ENCODE results near the gene TCEAL5. TPM values are rescaled to one million over a fixed set of nuclear protein-coding genes. Genes with fewer than 3 reads are reported as not detected.
A peak's percentile ranks its signal among the peaks of the same experiment; 100 is the strongest.
"Not testable (repeated sequence)": the region's sequence is repeated elsewhere in the genome, so short reads cannot be mapped to it uniquely, and the experiment has no call there.

Gene TCEAL5, protein sequence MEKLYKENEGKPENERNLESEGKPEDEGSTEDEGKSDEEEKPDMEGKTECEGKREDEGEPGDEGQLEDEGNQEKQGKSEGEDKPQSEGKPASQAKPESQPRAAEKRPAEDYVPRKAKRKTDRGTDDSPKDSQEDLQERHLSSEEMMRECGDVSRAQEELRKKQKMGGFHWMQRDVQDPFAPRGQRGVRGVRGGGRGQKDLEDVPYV
- total RNA-seq, result 0.52 TPM

DNA sequence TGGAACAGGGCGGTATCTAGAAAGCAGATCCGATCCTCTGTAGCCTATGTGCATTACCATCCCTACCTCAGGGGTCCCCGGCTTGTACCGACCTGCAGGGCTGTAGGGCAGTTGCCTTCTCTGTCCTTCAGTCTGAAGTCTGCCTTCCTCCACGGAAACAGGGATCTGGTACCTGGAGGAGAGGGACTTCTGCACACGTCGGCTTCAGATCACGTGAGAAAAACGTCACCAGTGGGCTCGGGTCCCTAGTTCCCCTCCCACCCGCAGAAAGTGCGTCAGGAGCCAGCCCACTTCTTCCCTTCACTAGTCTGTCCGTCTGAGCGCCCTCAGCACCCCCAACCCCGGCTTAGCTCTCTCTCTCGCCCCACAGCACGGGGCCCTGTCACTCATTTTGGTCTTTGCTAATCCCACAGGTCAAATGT, at the start of gene TCEAL5:
TSS of gene TCEAL5 (minus strand) at position 170 of the 422 bp plus-strand sequence. CDS start 2,187 bp downstream, outside the sequence.
- Histone ChIP-seq H3K36me3 (ENCODE audit: control insufficient read depth in 3 of 3, insufficient read depth in 3 of 3, low read length in 3 of 3) (no peaks in the 10 kb centered on the region), H3K4me3 (ENCODE audit: low read length in 3 of 3) (peak within 1 kb of the TSS in 2 of 3 donors; percentile 29 to 48), H3K27me3 (ENCODE audit: control insufficient read depth in 3 of 3, insufficient read depth in 3 of 3, low read length in 3 of 3) (peaks cover 5 to 26% (median 5%) of the 10 kb centered on the region in 3 donors), H3K9me3 (ENCODE audit: control insufficient read depth in 3 of 3, low read length in 3 of 3) (no peaks in the 10 kb centered on the region), H3K27ac (ENCODE audit: low read depth, low read length) (no peak within 1 kb of the TSS), H3K9ac (ENCODE audit: low read depth in 1 of 3, low read length in 3 of 3) (no peak within 1 kb of the TSS), H3K4me1 (ENCODE audit: control insufficient read depth in 3 of 3, insufficient read depth in 3 of 3, low read length in 3 of 3) (peaks cover 0 to 2% (median 0%) of the 10 kb centered on the region in 3 donors)

DNA sequence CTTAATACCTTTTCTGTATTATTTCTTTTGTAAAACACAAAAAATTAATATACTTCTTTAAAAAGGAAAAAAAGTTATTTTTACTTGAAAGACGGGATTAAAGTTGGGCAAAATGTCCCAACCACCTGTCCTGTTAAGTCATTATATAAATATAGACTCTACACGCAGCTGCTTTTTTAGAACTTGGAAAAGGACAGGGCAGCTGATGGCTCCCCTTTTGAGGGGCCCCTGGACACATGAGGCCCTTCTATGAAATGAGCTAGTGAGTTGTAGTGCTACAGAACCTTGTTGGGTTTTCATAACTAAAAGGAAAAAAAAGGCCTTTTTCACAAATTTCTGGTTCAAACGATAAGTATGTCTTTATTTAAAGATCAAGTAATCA, 34.8 kb upstream of the TCEAL5 start:
- no peak overlapping the region for H3K27ac ChIP-seq (ENCODE audit: low read depth, low read length)
- H3K4me3 ChIP-seq (ENCODE audit: low read length in 3 of 3), result peak overlapping the region in 2 of 3 donors; percentile 46 to 65
- H3K36me3 ChIP-seq (ENCODE audit: control insufficient read depth in 3 of 3, insufficient read depth in 3 of 3, low read length in 3 of 3), result no peaks in the 10 kb centered on the region
- H3K27me3 ChIP-seq (ENCODE audit: control insufficient read depth in 3 of 3, insufficient read depth in 3 of 3, low read length in 3 of 3), result peaks cover 0 to 14% (median 5%) of the 10 kb centered on the region in 3 donors
- no peak overlapping the region for H3K9ac ChIP-seq (ENCODE audit: low read depth in 1 of 3, low read length in 3 of 3)
- peaks cover 0 to 4% (median 3%) of the 10 kb centered on the region in 3 donors for H3K4me1 ChIP-seq (ENCODE audit: control insufficient read depth in 3 of 3, insufficient read depth in 3 of 3, low read length in 3 of 3)
- H3K9me3 ChIP-seq (ENCODE audit: control insufficient read depth in 3 of 3, low read length in 3 of 3), result no peaks in the 10 kb centered on the region

DNA sequence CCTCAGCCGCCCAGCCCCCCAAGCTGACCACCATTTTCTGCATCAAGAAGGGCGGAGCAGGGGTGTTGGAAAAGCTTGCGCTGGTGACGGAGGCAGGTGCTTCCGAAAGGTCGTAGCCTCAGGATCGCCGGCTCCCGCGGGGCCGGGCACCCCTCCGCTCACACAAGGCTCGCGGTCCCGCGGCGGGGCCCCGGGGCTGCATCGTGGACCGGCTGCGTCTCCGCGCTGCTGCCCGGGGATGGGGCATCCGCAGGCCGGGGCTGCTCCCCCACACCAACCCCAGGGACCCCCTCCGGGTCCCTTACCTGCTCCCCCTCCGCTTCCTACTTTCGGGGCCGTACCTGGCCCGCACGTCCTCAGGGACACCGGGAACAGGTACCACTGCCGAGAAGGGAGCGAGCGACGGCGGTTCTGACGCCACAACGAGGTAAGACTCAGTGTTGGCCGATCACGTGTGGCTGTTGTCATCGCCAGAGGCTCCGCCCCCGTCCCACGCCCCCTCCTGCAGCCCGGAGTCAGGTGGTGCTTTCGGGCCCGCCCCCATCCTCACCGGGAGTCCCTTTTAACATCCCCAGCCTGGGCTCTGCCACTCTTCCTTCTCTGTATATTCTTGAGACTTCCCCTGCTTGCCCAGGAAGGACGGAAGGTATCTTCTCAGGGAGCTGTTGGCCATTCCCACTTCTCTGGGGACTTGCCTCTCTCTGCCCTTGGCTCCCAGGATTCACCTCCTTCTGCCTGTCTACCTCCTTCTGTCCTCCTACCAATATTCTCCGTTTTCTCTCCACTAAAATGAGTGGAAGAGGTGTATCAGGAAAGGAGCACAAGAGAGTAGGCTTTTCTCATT, 34.2 kb upstream of the TCEAL5 start, which contains the start of gene BEX2:
TSS of gene BEX2 (minus strand) at position 436 of the 844 bp plus-strand sequence. CDS start 1,014 bp downstream, outside the sequence.
- peaks cover 0 to 4% (median 3%) of the 10 kb centered on the region in 3 donors for H3K4me1 ChIP-seq (ENCODE audit: control insufficient read depth in 3 of 3, insufficient read depth in 3 of 3, low read length in 3 of 3)
- peak within 1 kb of the TSS in 1 of 3 donors; percentile 64 for H3K9ac ChIP-seq (ENCODE audit: low read depth in 1 of 3, low read length in 3 of 3)
- H3K36me3 ChIP-seq (ENCODE audit: control insufficient read depth in 3 of 3, insufficient read depth in 3 of 3, low read length in 3 of 3), result no peaks in the 10 kb centered on the region
- peaks cover 0 to 14% (median 5%) of the 10 kb centered on the region in 3 donors for H3K27me3 ChIP-seq (ENCODE audit: control insufficient read depth in 3 of 3, insufficient read depth in 3 of 3, low read length in 3 of 3)
- no peaks in the 10 kb centered on the region for H3K9me3 ChIP-seq (ENCODE audit: control insufficient read depth in 3 of 3, low read length in 3 of 3)
- H3K4me3 ChIP-seq (ENCODE audit: low read length in 3 of 3), result peak within 1 kb of the TSS; percentile 46 to 65 (median 57)
- H3K27ac ChIP-seq (ENCODE audit: low read depth, low read length), result no peak within 1 kb of the TSS

DNA sequence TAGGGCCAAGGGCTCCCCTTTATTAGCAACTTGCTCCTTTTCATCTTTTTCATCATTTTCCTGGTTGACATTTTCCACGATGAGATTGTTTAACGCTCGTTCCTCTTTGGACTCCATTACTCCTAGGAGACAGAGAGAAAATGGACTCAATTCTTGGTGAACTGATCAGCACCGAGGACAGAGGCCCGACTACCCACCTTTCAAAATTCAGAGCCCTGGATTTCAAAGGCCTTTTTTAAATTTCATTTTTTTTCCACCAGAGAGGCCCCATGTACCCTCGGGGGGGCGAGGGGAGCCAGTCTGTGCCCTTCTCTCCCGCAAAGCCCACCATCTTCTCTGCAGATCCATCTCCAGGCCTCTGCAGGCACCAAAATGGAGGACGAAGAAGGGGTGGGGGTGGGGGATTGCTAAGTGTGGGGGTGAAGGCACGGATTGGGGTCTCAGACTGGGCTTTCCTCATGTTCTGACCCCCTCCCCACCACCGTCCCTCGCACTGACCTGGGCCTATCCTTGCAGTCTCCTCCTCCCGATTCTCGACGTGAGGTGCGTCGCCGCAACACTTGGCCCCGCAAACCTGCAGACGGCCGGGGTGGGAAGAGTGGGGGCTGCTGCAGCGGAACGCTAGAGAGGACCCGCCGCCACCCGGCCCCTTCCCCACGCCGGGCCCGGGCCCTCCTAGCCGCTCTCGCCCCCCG, 33.5 kb upstream of the TCEAL5 start:
- Histone ChIP-seq H3K9ac (ENCODE audit: low read depth in 1 of 3, low read length in 3 of 3) (peak overlapping the region in 1 of 3 donors; percentile 64), H3K27me3 (ENCODE audit: control insufficient read depth in 3 of 3, insufficient read depth in 3 of 3, low read length in 3 of 3) (peaks cover 0 to 14% (median 5%) of the 10 kb centered on the region in 3 donors), H3K4me3 (ENCODE audit: low read length in 3 of 3) (peak overlapping the region in 1 of 3 donors; percentile 65), H3K27ac (ENCODE audit: low read depth, low read length) (no peak overlapping the region), H3K9me3 (ENCODE audit: control insufficient read depth in 3 of 3, low read length in 3 of 3) (no peaks in the 10 kb centered on the region), H3K36me3 (ENCODE audit: control insufficient read depth in 3 of 3, insufficient read depth in 3 of 3, low read length in 3 of 3) (no peaks in the 10 kb centered on the region), H3K4me1 (ENCODE audit: control insufficient read depth in 3 of 3, insufficient read depth in 3 of 3, low read length in 3 of 3) (peaks cover 0 to 4% (median 3%) of the 10 kb centered on the region in 3 donors)

DNA sequence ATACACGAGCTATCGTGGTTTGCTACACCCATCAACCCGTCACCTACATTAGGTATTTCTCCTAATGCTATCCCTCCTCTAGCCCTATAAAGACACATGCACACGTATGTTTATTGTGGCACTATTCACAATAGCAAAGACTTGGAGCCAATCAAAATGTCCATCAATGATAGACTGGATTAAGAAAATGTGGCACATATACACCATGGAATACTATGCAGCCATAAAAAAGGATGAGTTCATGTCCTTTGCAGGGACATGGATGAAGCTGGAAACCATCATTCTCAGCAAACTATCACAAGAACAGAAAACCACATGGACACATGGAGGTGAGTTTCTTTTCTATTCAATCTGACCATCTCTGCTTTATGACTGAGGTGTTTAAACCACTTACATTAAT, 29.1 kb upstream of the TCEAL5 start:
- not testable (repeated sequence) for H3K4me3 ChIP-seq (ENCODE audit: low read length in 3 of 3)

GRCh38 chrX:103304705-103305104, 28.2 kb upstream of the TCEAL5 start:
- no peaks in the 10 kb centered on the region for H3K4me1 ChIP-seq (ENCODE audit: control insufficient read depth in 3 of 3, insufficient read depth in 3 of 3, low read length in 3 of 3)
- H3K4me3 ChIP-seq (ENCODE audit: low read length in 3 of 3), result no peak overlapping the region
- no peak overlapping the region for H3K27ac ChIP-seq (ENCODE audit: low read depth, low read length)
- H3K36me3 ChIP-seq (ENCODE audit: control insufficient read depth in 3 of 3, insufficient read depth in 3 of 3, low read length in 3 of 3), result no peaks in the 10 kb centered on the region
- no peaks in the 10 kb centered on the region for H3K9me3 ChIP-seq (ENCODE audit: control insufficient read depth in 3 of 3, low read length in 3 of 3)
- H3K27me3 ChIP-seq (ENCODE audit: control insufficient read depth in 3 of 3, insufficient read depth in 3 of 3, low read length in 3 of 3), result peaks cover 0 to 13% (median 0%) of the 10 kb centered on the region in 3 donors
- no peak overlapping the region for H3K9ac ChIP-seq (ENCODE audit: low read depth in 1 of 3, low read length in 3 of 3)

More for the DNA sequence above, 29.1 kb upstream of the TCEAL5 start:
- H3K36me3 ChIP-seq (ENCODE audit: control insufficient read depth in 3 of 3, insufficient read depth in 3 of 3, low read length in 3 of 3); H3K27ac ChIP-seq (ENCODE audit: low read depth, low read length); H3K4me1 ChIP-seq (ENCODE audit: control insufficient read depth in 3 of 3, insufficient read depth in 3 of 3, low read length in 3 of 3); H3K9ac ChIP-seq (ENCODE audit: low read depth in 1 of 3, low read length in 3 of 3); H3K9me3 ChIP-seq (ENCODE audit: control insufficient read depth in 3 of 3, low read length in 3 of 3): not testable (repeated sequence)
- peaks cover 0 to 14% (median 0%) of the 10 kb centered on the region in 3 donors for H3K27me3 ChIP-seq (ENCODE audit: control insufficient read depth in 3 of 3, insufficient read depth in 3 of 3, low read length in 3 of 3)

- no peaks in the 10 kb centered on the region for H3K4me1 ChIP-seq (ENCODE audit: control insufficient read depth in 3 of 3, insufficient read depth in 3 of 3, low read length in 3 of 3)
- H3K9me3 ChIP-seq (ENCODE audit: control insufficient read depth in 3 of 3, low read length in 3 of 3), result no peaks in the 10 kb centered on the region
- no peak overlapping the region for H3K4me3 ChIP-seq (ENCODE audit: low read length in 3 of 3)
- H3K9ac ChIP-seq (ENCODE audit: low read depth in 1 of 3, low read length in 3 of 3), result no peak overlapping the region
- peaks cover 0 to 2% (median 0%) of the 10 kb centered on the region in 3 donors for H3K27me3 ChIP-seq (ENCODE audit: control insufficient read depth in 3 of 3, insufficient read depth in 3 of 3, low read length in 3 of 3)
- H3K36me3 ChIP-seq (ENCODE audit: control insufficient read depth in 3 of 3, insufficient read depth in 3 of 3, low read length in 3 of 3), result no peaks in the 10 kb centered on the region
- no peak overlapping the region for H3K27ac ChIP-seq (ENCODE audit: low read depth, low read length)
Observed at GRCh38 chrX:103293118-103293517, 16.6 kb upstream of the TCEAL5 start.

GRCh38 chrX:103279624-103280023, 3.1 kb upstream of the TCEAL5 start:
- Histone ChIP-seq H3K27ac (ENCODE audit: low read depth, low read length) (no peak overlapping the region), H3K36me3 (ENCODE audit: control insufficient read depth in 3 of 3, insufficient read depth in 3 of 3, low read length in 3 of 3) (no peaks in the 10 kb centered on the region), H3K27me3 (ENCODE audit: control insufficient read depth in 3 of 3, insufficient read depth in 3 of 3, low read length in 3 of 3) (peaks cover 5 to 24% (median 5%) of the 10 kb centered on the region in 3 donors), H3K4me3 (ENCODE audit: low read length in 3 of 3) (no peak overlapping the region), H3K9me3 (ENCODE audit: control insufficient read depth in 3 of 3, low read length in 3 of 3) (no peaks in the 10 kb centered on the region), H3K4me1 (ENCODE audit: control insufficient read depth in 3 of 3, insufficient read depth in 3 of 3, low read length in 3 of 3) (peaks cover 0 to 2% (median 0%) of the 10 kb centered on the region in 3 donors), H3K9ac (ENCODE audit: low read depth in 1 of 3, low read length in 3 of 3) (no peak overlapping the region)

DNA sequence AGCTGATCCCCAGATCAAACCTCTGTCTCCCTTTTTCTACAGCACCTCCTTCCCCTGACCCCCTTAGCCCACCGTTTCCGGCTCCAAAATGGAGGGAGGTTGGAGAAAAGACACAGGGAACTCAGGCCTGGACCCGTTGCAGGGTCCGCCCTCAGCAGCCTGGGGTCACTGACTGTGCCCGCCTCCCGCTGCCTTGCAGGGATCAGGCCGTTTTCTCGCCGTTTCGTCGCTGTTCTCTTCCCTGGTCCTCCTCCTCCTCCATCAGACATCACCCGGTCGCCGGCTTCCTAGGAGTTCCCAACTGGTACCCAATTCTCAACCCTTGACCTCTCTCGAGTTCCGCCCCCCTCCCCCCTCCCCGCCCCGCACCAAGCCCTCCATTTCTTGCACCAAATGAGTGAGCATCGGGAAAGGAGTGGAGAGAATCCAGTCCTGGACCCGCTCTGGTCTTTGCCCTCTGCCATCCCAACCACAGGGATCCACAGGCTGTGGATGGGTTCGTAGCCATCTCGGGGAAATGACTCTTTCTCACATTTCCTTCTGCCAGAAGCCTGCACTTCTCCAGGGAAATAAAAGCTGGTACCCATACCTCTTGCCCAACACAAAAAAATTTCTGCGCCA, 493 bp downstream of the TCEAL5 start:
- Histone ChIP-seq H3K4me1 (ENCODE audit: control insufficient read depth in 3 of 3, insufficient read depth in 3 of 3, low read length in 3 of 3) (peaks cover 0 to 2% (median 0%) of the 10 kb centered on the region in 3 donors), H3K27ac (ENCODE audit: low read depth, low read length) (no peak overlapping the region), H3K9me3 (ENCODE audit: control insufficient read depth in 3 of 3, low read length in 3 of 3) (no peaks in the 10 kb centered on the region), H3K9ac (ENCODE audit: low read depth in 1 of 3, low read length in 3 of 3) (no peak overlapping the region), H3K36me3 (ENCODE audit: control insufficient read depth in 3 of 3, insufficient read depth in 3 of 3, low read length in 3 of 3) (no peaks in the 10 kb centered on the region), H3K4me3 (ENCODE audit: low read length in 3 of 3) (peak overlapping the region in 1 of 3 donors; percentile 48), H3K27me3 (ENCODE audit: control insufficient read depth in 3 of 3, insufficient read depth in 3 of 3, low read length in 3 of 3) (peaks cover 5 to 26% (median 5%) of the 10 kb centered on the region in 3 donors)

All from skeletal muscle tissue (tissue), 4 donors.